HG03378 (cell line): Measurements from ENCODE around the gene MFNG.

Experiments
- ATAC-seq: cut with Tn5 transposase; IDR thresholded peaks from one replicate; pipeline ENCODE4 v1.9.1; 2021; ENCODE audit warnings: mild to moderate bottlenecking, moderate library complexity; ENCODE audit not compliant: unreplicated experiment

Gene MFNG

GRCh38 chr22:37497062-37497599 is 10.9 kb upstream of the MFNG start:
- ATAC-seq: no peak

GRCh38 chr22:37496651-37497050 is 10.5 kb upstream of the MFNG start:
- ATAC-seq: no peak

GRCh38 chr22:37493979-37494378 is 7.8 kb upstream of the MFNG start:
- no peak for ATAC-seq

DNA sequence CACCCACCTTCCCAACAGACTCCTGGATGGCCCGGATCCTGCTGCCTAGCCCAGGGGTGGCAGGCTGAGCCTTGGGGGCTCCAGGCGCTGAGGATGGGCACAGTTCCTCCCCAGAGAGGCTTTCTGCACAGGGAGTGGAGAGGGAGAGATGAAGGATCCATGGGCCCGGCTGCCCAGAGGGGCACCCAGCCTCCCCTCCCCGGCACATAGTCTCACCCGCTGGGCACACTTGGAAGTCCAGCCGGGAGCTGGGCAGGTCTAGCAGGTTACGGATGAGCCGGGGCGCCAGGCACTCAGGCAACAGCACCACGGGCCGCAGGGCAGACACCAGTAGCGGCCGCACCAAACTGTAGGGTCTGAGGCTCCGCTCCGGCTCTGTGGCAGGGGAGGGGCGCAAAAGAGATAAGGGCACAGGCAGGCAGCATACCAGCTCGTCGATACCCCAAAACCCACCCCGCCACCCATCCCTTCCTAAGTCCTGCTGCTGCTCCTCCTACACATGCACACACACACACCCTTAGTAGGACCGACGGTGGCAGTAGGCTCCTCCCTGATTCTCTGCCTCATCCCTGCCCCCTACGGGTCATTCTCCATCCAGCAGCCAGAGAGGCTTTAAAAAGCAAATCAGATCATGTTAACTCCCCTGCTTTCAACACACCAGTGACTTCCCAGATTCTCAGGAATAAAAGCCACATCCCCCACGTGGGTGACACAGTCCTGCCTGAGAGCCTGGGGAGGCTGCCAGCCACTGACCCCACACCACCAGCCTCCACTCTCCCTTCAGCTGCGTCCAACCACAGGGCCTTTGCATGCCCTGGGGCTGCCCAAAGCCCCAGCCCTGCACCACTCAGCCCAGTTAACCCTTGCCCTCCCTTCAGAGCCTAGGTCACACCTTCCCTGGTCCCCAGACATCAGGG is 6.5 kb upstream of the MFNG start:
- ATAC-seq: no peak

DNA sequence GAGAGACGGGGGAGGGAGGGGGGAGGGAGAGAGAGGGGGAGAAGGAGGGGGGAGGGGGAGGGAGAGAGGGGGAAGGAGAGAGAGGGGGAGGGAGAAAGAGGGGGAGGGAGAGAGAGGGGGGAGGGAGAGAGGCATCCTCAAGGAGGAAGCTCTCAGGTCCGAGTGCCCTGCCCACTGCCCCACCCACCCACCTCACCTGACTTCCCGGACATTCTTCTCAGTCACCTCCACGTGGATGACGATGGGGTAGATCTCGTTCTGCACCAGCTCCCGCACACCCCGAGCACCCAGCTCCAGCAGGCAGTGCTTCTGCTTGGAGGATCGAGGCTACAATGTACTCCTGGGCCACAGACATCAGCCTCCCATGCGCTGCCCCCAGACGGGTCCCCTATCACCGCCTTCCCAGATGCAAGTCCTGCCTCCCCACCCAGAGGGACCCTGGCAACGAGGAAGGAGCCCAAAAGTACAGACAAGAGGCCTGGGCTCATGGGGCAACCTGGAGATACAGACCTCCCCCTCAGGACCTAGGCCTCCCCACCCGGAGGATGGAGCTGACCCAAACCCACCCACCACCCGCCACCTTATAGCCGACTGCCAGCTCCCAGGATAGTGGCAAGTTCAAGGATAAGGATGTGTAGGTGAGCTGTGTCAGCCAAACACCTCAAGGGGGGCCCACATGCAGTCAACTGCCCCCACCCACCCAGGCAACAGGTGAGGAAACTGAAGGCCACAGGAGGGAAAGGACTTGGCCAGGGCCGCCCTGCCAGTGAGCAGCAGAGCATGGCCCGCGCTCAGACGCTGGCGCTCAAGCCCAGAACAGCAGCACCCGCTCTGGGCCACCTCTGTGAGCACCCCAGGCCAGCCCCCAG is 5.6 kb upstream of the MFNG start:
- ATAC-seq: no peak

GRCh38 chr22:37491106-37491505 is 4.9 kb upstream of the MFNG start:
- ATAC-seq: no peak

- no peak for ATAC-seq
Observed at GRCh38 chr22:37489983-37490382, 3.8 kb upstream of the MFNG start.

- ATAC-seq: no peak
Observed at GRCh38 chr22:37488337-37489135, 2.4 kb upstream of the MFNG start.

DNA sequence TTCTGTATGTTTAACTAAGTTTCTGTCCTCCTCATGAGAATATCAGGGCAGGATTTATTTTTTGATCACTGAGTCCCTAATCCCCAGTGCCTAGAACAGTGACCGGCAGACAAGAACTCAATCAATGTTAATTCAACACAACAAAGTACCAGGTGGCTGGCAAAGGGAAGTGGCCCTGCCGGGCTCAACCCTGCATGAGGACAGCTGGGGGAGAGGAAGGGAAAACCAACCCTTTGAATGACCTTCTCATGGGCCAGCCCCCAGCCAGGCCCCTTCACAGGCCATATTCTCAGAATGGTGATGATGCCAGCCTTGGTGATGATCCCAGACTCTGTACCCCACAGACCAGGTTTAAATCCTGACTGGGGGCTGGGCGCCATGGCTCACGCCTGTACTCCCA is 1.4 kb upstream of the MFNG start:
- ATAC-seq: no peak

GRCh38 chr22:37487129-37487528 is 945 bp upstream of the MFNG start:
- ATAC-seq: no peak

GRCh38 chr22:37485395-37486223 is 575 bp downstream of the MFNG start:
- no peak for ATAC-seq

- ATAC-seq: no peak
Observed at GRCh38 chr22:37484480-37485394, 1.4 kb downstream of the MFNG start.

- no peak for ATAC-seq
Observed at GRCh38 chr22:37483050-37483449, 3.1 kb downstream of the MFNG start.

DNA sequence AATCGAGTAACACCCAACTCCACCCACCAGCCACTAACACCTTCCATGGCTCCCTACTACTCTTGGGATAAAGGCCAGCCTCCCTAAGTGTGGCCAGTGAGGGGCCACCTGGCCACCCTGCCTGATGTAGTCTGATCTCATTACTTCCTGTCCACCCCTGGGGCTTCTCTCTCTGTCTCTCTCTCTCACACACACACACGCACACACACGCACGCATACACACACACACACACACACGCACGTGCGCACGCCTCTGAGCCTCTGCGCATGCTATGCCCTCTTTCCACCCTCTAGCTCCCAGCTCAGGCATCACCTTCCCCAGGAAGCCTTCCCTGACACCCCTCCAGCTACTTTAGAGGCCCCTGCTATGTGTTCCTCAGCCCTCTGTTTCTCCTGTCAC is 3.9 kb downstream of the MFNG start:
- no peak for ATAC-seq

GRCh38 chr22:37481347-37481907 is 4.8 kb downstream of the MFNG start:
- ATAC-seq: no peak

DNA sequence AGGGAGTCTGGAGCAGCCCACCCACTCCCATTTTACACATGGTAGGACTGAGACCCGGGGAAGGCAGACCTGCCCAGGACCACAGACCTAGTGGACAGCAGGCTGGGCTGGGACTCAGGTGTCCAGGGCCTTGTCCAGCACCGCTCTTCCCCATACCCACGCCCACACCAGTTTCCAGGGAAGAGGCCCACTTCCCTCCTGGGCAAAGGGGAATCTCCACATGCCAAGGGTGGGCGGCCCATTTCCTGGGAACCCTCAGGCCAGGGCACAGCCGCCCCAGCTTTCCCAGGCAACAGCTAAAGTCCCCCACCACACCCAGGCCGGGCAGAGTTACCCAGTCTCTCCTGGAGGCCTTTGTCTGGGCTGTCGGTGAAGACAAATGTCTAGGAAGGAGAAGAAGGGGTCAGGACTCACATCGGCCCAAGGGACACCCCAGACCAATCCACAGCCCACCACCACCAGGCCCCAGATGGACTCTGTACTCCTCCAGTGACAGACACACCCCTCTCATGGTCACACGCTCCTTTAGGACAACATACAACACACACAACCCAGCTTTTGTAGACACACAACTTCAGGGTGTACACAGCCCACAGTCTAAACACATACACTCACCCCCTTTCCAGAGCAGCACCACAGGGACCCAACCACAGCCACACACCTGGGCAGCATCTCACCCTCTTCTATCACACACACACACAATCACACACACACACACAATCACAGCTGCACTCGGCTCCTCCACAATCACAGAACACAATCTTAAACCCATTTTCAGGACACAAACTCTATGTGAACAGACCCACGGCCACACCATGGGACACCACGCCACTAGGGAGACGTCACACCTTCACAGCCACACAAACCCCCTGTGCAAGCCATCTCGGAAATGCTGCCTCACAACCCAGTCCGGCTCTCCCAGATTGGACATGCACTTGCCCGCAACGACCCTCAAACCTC is 5.5 kb downstream of the MFNG start:
- ATAC-seq: no peak

GRCh38 chr22:37479196-37479595 is 7.0 kb downstream of the MFNG start:
- no peak for ATAC-seq
